ENCODE results near the gene MANBA.

The MANBA gene

GRCh38 chr4:102780476-102781144 lies 19.8 kb upstream of the MANBA start (continued):
- no peak for TF ChIP-seq ZNF362 (tag by site-specific recombination; IDR thresholded peaks at IDR 0.05)
- TF ChIP-seq OSR2 (tag by site-specific recombination; IDR thresholded peaks at IDR 0.05), result peak; percentile 94
- no peak for TF ChIP-seq ZFHX2 (tag by site-specific recombination; conservative IDR thresholded peaks at IDR 0.05)
- no peak for TF ChIP-seq ZNF133 (tag by site-specific recombination; IDR thresholded peaks at IDR 0.05)
- TF ChIP-seq KLF1 (tag by site-specific recombination; IDR thresholded peaks at IDR 0.05), result no peak
- 0 out of 2 replicates have a peak, but pooled peaks have one; percentile 2 for TF ChIP-seq ZNF654 (tag by site-specific recombination; IDR thresholded peaks at IDR 0.05; ENCODE audit: low read depth)
- no peak for TF ChIP-seq ZNF280D (tag by site-specific recombination; IDR thresholded peaks at IDR 0.05)
- TF ChIP-seq ZNF24 (tag by site-specific recombination; IDR thresholded peaks at IDR 0.05), result peak; percentile 97
- peak; percentile 68 for TF ChIP-seq ZNF600 (tag by site-specific recombination; IDR thresholded peaks at IDR 0.05)
- no peak for TF ChIP-seq ZNF148 (tag by site-specific recombination; IDR thresholded peaks at IDR 0.05; ENCODE audit: borderline replicate concordance)
- no peak for TF ChIP-seq ZNF354C (tag by site-specific recombination; IDR thresholded peaks at IDR 0.05; ENCODE audit: borderline replicate concordance, low read depth)
- no peak for TF ChIP-seq ZBTB48 (tag by site-specific recombination; IDR thresholded peaks at IDR 0.05)
- TF ChIP-seq ZNF394 (tag by site-specific recombination; IDR thresholded peaks at IDR 0.05; ENCODE audit: borderline replicate concordance), result peak; percentile 64; the same call in 1 of the 2 replicates
- no peak for TF ChIP-seq ZSCAN16 (tag by site-specific recombination; IDR thresholded peaks at IDR 0.05)
- TF ChIP-seq ZNF660 (tag by site-specific recombination; IDR thresholded peaks at IDR 0.05), result peak; percentile 78
- TF ChIP-seq PRDM6 (tag by site-specific recombination; IDR thresholded peaks at IDR 0.05), result no peak
- no peak for TF ChIP-seq ZBTB7A (tag by site-specific recombination; IDR thresholded peaks at IDR 0.05; ENCODE audit: low read depth)
- TF ChIP-seq OVOL3 (tag by site-specific recombination; IDR thresholded peaks at IDR 0.05), result peak; percentile 58; the same call in 1 of the 2 replicates
- no peak for TF ChIP-seq ZBTB10 (tag by site-specific recombination; IDR thresholded peaks at IDR 0.05)
- TF ChIP-seq ZSCAN4 (tag by site-specific recombination; IDR thresholded peaks at IDR 0.05), result 0 out of 2 replicates have a peak, but pooled peaks have one; percentile 8
- peak; percentile 41; the same call in 1 of the 2 replicates for TF ChIP-seq ZNF518A (tag by site-specific recombination; conservative IDR thresholded peaks at IDR 0.05; ENCODE audit: low read depth)
